ENCODE results near the gene IFITM10.

- TF ChIP-seq, protein P1, sequence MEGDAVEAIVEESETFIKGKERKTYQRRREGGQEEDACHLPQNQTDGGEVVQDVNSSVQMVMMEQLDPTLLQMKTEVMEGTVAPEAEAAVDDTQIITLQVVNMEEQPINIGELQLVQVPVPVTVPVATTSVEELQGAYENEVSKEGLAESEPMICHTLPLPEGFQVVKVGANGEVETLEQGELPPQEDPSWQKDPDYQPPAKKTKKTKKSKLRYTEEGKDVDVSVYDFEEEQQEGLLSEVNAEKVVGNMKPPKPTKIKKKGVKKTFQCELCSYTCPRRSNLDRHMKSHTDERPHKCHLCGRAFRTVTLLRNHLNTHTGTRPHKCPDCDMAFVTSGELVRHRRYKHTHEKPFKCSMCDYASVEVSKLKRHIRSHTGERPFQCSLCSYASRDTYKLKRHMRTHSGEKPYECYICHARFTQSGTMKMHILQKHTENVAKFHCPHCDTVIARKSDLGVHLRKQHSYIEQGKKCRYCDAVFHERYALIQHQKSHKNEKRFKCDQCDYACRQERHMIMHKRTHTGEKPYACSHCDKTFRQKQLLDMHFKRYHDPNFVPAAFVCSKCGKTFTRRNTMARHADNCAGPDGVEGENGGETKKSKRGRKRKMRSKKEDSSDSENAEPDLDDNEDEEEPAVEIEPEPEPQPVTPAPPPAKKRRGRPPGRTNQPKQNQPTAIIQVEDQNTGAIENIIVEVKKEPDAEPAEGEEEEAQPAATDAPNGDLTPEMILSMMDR (conservative IDR thresholded peaks at IDR 0.05; ENCODE audit: low read depth, low read length) = no peak
- no peak for TF ChIP-seq EZH2 (IDR thresholded peaks at IDR 0.05; ENCODE audit: borderline replicate concordance, low read depth, low read length, poor library complexity, severe bottlenecking)
Observed at GRCh38 chr11:1737080-1737757, 13.2 kb downstream of the IFITM10 start.

All from A673 (cell line).